AG10803 (cell line): ENCODE measurements around the gene ZBP1.

Experiments
- DNase-seq: peaks from one replicate; pipeline ENCODE4 v3.0.0; 2010; ENCODE audit warnings: low read depth
- H3K4me3 ChIP-seq: 2 replicates; pipeline ENCODE4 v1.5.1; 2011; ENCODE audit warnings: mild to moderate bottlenecking, low read length, control low read depth
- TF ChIP-seq, protein P1 (sequence below): conservative IDR thresholded peaks from 2 replicates; pipeline ENCODE4 v1.5.1; 2011; ENCODE audit warnings: mild to moderate bottlenecking, low read length, control low read depth, inconsistent platforms

The ZBP1 gene

DNA sequence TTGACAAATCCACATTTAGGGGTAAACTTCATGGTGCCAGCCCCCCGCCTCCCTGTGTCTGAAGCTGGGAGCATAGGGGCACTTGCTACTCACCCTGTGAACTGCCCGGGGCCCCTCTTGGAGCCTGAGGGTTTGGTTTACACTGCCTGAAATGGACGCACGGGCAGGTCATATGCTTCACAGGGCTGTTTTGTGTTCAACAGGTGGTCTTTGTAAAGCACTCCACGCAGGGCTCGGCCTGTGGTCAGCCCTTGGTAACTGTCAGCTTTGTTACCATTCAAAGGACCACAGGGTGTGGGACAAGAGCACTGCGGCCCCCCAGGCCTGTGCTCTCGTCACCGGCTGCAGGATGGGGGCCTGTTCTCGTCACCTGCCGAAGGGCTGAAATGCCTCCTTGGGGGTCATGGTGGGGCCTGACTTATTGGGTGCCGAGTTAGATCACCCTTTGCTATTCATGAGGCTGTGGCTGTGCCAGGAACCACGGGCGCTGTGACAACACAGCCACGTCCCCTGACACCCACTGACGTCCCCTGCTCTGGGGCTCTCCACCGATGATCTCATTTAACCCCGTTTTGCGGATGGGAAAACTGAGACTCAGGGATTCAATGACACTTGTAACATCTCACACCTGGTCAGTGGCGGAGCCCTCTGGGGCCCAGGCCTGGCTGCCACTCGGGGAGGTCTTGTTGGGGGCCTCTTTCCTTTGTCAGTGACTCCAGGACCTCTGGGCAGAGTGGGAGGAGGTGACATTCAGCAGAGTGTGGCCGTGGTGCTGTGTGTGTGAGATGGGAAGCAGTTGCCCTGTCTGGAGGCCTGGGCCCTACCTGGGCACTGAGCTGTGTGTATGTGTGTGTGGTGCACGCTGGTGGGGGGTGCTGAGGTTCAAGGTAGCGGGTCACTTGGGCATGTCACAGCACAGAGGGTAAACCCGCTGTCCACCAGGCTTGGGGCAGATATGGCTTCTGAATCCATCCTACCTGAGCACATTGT is 24.9 kb downstream of the ZBP1 start:
- H3K4me3 ChIP-seq = no peak overlapping the region
- TF ChIP-seq, protein P1, sequence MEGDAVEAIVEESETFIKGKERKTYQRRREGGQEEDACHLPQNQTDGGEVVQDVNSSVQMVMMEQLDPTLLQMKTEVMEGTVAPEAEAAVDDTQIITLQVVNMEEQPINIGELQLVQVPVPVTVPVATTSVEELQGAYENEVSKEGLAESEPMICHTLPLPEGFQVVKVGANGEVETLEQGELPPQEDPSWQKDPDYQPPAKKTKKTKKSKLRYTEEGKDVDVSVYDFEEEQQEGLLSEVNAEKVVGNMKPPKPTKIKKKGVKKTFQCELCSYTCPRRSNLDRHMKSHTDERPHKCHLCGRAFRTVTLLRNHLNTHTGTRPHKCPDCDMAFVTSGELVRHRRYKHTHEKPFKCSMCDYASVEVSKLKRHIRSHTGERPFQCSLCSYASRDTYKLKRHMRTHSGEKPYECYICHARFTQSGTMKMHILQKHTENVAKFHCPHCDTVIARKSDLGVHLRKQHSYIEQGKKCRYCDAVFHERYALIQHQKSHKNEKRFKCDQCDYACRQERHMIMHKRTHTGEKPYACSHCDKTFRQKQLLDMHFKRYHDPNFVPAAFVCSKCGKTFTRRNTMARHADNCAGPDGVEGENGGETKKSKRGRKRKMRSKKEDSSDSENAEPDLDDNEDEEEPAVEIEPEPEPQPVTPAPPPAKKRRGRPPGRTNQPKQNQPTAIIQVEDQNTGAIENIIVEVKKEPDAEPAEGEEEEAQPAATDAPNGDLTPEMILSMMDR = no peak
- DNase-seq = no peak

- TF ChIP-seq, protein P1 = peak; percentile 75
- DNase-seq = peak; percentile 19
- no peak overlapping the region for H3K4me3 ChIP-seq
Observed at GRCh38 chr20:57594092-57594951, 25.9 kb downstream of the ZBP1 start.

DNA sequence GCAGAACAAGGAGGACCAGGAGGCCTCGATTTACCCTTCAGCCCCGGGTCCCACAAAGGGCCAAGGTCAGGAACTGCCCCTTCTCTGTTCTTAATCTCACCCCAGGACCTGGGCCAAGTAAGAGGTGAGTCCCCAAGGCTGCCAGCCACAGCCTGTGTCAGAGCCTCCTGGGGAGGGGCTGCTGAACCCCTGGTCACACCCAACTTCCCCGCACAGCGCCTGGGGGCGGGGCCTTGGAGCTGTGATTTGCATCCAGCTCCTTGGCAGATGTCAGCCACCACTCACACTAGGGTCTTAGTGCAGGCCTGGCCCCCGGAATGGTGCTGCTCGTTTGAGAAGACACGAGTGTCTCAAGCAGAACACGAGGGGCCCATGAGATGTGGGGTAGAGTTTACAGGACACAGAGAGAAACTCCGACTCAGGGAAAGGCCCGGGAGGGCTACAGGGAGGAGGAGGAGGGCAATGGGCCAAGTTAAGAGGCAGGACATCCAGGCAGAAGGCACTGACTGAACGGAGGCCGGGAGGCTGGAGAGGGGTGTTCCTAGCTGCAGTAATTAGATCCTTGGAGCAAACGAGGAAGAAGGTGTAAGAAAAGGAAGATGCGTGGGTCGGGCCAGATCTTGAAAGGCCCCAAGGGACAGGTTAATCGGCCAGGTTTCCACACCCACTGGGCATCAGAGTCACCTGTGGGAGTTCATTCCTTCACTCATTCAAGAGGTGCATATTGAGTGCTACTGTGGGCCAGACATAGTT is 26.9 kb downstream of the ZBP1 start:
- TF ChIP-seq, protein P1 = no peak
- no peak overlapping the region for H3K4me3 ChIP-seq
- no peak for DNase-seq

DNA sequence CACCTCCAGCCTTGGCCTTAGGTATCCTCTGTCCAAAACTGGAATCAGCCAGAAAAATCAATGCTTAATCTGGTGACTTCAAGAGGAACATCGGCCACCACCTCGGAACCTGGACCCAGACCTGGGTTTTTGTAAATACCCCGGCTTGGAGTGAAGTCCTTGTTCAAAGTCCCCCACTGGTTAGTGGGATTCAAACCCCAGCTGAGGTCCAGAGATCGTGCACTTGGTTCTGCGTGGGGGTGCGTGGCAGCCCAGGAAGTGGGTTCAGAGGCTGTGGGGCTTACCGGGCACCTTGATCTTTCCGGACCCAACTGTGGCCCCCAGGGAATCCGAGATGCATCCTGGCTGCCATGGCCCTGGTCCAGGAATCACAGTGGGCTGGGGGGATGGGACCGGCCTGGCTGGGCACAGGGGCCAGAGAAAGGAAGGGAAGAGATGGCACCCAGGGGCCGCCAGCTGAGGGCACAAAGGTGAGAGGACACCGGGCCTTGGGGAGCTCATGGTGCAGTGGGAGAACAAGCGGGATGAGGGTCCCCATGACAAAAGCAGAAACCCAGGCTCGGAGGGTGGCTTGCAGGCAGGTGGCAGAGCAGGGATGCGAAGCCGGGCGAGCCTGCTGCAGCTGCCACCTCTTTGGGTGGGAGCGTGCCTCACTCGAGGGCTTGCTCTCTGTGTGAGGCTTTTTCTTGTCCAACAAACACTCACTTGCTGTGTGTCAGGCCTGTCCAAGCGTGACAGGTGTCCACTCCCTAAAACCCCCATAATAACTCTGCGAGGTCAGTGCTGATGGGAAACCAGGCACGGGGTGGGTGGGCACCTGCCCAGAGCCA is 27.7 kb downstream of the ZBP1 start:
- TF ChIP-seq, protein P1 = no peak
- no peak overlapping the region for H3K4me3 ChIP-seq
- DNase-seq = no peak

GRCh38 chr20:57591289-57592229 is 28.7 kb downstream of the ZBP1 start:
- TF ChIP-seq, protein P1 = no peak
- H3K4me3 ChIP-seq = no peak overlapping the region

More at GRCh38 chr20:57591289-57592229, 28.7 kb downstream of the ZBP1 start:
- DNase-seq = no peak
